HG03342 (cell line): ENCODE measurements around the gene UGT1A3.
"Not testable (repeated sequence)": the region's sequence is repeated elsewhere in the genome, so short reads cannot be mapped to it uniquely, and the experiment has no call there.

Experiments used
- ATAC-seq: cut with Tn5 transposase; IDR thresholded peaks from one replicate; pipeline ENCODE4 v1.9.1; 2021; ENCODE audit warnings: mild to moderate bottlenecking, moderate library complexity; ENCODE audit not compliant: unreplicated experiment

UGT1A3 gene

GRCh38 chr2:233728723-233729301, at the start of gene UGT1A3:
Gene UGT1A3, plus strand, starts transcription at chr2:233729042. Its CDS starts 85 bp downstream, at chr2:233729127.
- no peak for ATAC-seq

- no peak for ATAC-seq
Measured at GRCh38 chr2:233679196-233679595, 49.6 kb upstream of the UGT1A3 start.

DNA sequence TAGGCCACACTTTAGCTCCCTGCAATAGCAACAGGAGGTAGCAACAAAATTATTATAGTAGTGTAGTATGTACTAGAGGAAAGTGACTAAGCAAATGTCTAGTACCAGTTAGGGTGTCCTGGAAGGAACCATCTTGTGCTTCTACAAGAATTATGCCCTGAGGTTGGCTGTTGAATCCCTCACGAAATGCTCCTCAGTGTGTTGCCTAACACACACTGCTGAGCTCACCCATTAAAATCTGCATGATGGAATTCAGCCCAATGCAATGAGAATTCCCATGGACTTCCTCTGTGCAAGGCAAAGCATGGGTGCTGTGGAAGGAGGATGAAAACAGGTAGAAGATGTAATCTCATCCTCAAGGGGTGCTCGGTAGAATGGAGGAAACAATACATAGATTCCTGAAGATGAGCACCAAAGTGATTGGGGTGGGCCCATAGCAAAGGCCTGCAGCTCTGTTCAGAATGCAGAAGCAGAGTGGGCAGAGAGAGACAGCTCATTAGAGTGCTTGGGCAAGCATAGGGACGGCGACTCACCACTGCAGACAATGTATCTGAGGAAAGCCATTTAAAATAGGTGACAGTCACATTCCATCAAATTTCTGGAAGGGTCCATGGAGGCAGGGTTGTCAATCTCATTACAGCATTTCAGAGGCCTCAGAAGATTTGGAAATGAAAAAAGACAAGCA, 48.3 kb upstream of the UGT1A3 start:
- no peak for ATAC-seq

DNA sequence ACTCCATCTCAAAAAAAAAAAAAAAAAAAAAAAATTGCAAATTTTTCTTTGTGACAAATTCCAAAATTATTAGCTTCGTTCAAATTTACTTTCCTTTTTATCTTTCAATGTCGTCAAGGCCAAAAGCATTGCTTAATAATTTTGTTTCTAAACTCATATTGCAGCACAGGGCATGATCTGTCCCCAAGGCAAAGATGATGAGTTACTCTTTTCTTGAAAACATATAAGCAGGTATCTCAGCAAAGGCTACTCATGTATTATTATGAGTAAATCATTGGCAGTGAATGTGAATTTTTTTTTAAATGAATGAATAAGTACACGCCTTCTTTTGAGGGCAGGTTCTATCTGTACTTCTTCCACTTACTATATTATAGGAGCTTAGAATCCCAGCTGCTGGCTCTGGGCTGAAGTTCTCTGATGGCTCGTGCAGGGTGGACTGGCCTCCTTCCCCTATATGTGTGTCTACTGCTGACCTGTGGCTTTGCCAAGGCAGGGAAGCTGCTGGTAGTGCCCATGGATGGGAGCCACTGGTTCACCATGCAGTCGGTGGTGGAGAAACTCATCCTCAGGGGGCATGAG, 47.2 kb upstream of the UGT1A3 start, which contains the start of gene UGT1A7:
Gene UGT1A7, plus strand, starts transcription at position 381 of the 579 bp plus-strand sequence. Its CDS starts 37 bp downstream, at position 418.
- ATAC-seq = no peak

- ATAC-seq = no peak
Measured at GRCh38 chr2:233684640-233685039, 44.2 kb upstream of the UGT1A3 start.

- ATAC-seq = no peak
Measured at GRCh38 chr2:233686928-233687327, 41.9 kb upstream of the UGT1A3 start.

DNA sequence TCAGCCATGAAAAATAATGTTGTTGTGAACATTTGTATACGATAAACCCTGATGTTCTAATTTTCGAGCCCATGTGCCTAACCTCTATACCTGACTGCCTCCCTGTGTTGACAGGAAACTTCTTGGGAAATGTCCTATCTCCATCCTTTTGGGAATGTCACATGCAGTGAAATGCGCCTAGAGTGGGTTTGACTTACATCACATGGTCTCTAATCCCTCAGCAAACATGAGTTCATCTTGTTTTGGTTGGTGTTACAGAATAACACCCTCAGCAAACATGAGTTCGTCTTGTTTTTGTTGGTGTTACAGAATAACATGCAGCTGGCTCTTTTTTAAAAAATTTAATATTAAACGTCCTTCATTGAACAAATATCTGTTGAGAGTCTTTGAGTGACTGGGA, 40.5 kb upstream of the UGT1A3 start:
- ATAC-seq = no peak

GRCh38 chr2:233689031-233689430, 39.8 kb upstream of the UGT1A3 start:
- ATAC-seq = no peak

GRCh38 chr2:233689501-233689900, 39.3 kb upstream of the UGT1A3 start:
- no peak for ATAC-seq

- no peak for ATAC-seq
Measured at GRCh38 chr2:233690444-233690843, 38.4 kb upstream of the UGT1A3 start.

DNA sequence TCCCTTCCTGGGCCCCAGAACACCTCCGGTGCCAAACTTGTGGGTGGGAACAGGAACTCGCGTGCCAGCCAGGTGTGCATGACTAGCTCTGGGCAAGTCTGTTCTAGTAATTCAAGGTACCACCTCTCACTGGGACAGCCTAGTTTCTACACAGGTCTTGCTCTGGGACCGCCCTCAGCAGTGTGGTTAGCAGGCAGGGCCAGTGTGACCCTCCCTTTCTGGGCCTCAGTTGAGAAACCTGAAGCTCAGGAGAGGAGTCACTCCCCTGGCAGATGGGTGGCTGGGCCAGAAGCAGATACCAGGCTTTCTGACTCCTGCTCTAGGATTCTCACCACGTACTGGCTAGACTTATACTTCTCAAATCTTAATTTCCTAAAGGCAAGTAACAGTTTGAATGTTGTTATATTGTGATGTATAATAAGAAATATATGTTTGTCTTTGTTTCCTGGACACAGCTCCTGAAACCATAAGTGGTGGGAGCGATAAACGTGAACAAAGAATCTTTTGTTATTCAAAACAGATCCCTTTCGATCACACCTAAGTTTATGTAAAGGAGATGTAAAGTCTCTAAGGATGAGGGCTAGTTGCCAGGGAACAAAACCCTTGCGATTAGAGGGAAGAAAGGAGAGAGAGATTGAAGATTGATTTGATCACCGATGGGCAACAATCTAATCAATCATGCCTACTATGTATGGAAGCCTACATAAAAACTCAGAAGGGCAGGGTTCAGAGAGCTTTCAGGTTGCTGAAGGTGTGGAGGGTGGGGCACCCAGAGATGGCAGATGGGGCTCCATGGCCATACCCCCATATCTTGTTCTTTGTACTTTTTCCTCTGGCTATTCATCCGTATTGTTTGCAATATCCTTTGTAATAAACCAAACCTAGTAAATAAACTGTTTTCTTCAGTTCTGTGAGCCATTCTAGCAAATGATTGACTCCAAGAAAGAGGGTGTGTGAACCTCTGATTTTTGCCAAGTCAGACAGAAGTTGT, 37.1 kb upstream of the UGT1A3 start:
- no peak for ATAC-seq

DNA sequence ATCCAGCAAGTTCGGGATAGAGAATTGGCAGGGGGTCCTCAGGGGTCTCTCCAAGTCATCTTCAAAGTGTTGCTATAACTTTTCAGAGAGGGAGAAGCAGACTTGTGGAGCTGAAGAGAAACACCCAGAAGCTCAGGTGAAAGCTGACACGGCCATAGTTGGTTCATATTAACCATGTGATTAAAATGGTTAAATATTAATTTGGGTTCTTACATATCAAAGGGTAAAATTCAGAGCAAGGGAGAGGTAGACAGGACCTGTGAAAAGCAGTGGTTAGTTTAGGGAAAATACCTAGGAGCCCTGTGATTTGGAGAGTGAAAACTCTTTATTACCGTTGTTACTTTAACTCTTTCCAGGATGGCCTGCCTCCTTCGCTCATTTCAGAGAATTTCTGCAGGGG, 36.2 kb upstream of the UGT1A3 start, which contains the start of gene UGT1A6:
Gene UGT1A6, plus strand, starts transcription at position 243 of the 400 bp plus-strand sequence. Its CDS starts 115 bp downstream, at position 358.
- ATAC-seq = no peak

GRCh38 chr2:233693963-233694362, 34.9 kb upstream of the UGT1A3 start:
- no peak for ATAC-seq

- no peak for ATAC-seq
Measured at GRCh38 chr2:233698740-233699139, 30.1 kb upstream of the UGT1A3 start.

DNA sequence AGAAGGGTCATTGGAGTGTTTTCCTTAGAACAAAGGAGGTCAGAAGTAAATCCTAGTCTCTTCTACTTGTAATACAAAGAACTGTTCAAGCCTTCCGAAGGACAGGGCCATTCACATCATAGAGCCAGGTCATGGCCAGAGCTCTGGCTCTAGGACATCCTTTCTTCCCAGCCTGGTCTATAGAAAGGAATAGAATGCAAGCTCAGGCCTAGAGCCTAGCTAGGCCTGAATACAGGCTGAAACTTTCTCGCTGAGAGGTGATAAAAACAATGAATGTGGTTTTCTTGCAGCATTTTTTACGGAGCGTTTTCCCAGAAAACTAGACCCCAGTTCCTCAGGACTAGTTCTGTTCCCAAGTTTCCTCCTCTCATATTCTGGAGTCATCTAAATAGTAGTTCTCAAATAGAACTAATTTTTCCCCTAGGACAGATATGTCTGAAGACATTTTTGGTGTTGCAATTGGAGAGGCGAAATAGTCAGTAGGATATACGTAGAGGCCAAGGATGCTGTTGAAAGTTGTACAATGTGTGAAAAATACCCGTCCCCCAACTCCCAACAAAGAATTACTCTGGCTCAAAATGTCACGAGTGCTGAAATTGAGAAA, 29.3 kb upstream of the UGT1A3 start:
- ATAC-seq = no peak

DNA sequence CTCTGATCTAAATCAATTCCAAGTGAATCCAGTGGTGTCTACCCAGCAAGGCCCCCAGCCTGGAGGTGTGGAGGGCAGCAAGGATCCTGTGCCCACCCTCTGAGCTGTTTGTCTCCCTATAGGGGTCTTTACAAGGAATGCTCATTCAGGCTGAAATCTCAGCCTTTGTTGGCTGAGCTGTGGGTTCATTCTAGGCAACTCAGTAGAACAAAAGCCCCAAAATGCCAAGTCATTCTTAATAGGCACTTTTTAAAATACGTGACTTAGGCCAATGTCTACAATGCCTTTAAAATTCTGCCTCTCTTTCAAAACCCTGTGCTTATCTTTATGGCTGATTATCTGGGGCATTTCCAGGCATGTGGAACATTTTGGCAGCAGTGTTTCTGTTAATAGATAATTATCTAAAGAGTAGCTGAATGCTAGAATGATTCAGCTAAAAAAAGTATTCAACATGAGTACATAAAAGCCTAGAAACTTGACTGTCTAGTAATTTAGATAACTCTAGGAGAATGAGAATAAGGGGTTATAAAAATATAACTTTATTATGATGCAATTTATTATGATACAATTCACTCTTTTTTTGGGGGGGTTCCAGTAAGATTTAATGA, 28.7 kb upstream of the UGT1A3 start:
- ATAC-seq = no peak

DNA sequence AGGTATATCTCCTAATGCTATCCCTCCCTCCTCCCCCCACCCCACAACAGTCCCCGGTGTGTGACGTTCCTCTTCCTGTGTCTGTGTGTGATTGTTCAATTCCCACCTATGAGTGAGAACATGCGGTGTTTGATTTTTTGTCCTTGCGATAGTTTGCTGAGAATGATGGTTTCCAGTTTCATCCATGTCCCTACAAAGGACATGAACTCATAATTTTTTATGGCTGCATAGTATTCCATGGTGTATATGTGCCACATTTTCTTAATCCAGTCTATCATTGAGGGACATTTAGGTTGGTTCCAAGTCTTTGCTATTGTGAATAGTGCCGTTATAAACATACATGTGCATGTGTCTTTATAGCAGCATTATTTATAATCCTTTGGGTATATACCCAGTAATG, 28.0 kb upstream of the UGT1A3 start:
- not testable (repeated sequence) for ATAC-seq

GRCh38 chr2:233702238-233702637, 26.6 kb upstream of the UGT1A3 start:
- no peak for ATAC-seq

GRCh38 chr2:233705911-233706506, 22.8 kb upstream of the UGT1A3 start:
- ATAC-seq = no peak

DNA sequence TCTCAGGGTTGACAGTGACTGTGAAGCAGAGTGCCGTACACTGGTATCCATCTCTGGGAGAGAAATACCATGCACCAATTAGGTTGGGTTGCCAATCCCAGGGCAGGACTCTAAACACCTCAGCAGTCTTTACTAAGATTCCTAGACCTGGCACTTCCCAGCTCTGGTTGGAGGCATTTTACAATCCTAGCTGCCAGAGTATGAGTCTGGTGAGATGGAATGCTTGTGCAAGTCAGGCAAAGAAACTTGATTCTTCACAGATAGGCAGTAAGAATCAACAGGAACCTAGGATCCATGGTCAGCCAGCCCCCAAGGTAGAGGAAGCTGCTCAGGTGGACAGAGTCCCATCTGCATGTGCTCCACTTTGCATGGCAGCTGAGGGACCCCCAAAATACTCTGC, 22.1 kb upstream of the UGT1A3 start:
- no peak for ATAC-seq
